Activated CD4-positive, alpha-beta T cell treated with anti-CD3 and anti-CD28 coated beads for 24 hours (primary cell): ENCODE data around the gene ACLY.
A peak's percentile ranks its signal among the peaks of the same experiment; 100 is the strongest.
"Not testable (repeated sequence)": the region's sequence is repeated elsewhere in the genome, so short reads cannot be mapped to it uniquely, and the experiment has no call there.

Experiments
- DNase-seq, 2 donors: peaks; one replicate each; pipeline ENCODE4 v3.0.0-alpha.2; 2020; ENCODE audit warnings: low read depth in 2 of 2

Gene ACLY

DNA sequence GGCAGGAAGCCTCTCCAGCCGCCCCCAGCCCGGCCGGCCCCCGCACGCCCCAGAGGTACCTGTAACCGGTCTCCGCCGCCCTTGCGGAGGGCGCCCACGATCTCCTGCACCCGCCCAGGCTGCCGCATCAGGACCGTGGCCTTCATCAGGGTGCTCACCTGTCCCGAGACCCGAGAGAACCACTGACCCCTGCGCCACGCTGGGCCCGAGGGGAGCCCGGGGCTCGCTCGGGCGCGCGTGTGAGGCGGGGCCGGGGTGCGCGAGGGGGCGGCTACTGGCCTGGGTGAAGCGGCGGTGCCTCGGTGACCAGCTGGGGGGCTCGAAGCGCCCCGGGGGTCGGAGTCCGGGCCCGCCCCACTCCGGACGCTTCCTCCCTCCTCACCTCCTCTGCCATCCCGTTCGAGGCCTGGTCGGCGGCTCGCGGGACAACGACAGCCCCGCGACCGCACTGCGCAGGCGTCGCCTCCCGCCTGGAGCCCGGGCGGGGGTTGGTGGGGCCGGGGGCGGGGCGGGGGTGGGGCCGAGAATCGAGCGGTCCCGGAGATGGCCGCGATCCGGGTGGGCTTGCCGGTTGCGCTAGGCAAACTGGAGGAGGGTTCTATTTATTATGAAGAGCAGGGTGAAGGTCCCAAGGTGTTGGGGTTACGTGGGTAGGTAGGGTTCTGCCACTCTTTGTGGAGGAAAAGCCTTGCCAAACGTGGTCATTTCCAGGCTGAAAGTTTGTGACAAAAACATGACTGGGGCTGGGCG lies 82.8 kb downstream of the ACLY start, which contains the start of gene NT5C3B:
NT5C3B (minus strand) TSS at position 433 of the 750 bp plus-strand sequence; CDS start at position 394, 39 bp downstream.
- DNase-seq = peak; percentile 41 to 42

DNA sequence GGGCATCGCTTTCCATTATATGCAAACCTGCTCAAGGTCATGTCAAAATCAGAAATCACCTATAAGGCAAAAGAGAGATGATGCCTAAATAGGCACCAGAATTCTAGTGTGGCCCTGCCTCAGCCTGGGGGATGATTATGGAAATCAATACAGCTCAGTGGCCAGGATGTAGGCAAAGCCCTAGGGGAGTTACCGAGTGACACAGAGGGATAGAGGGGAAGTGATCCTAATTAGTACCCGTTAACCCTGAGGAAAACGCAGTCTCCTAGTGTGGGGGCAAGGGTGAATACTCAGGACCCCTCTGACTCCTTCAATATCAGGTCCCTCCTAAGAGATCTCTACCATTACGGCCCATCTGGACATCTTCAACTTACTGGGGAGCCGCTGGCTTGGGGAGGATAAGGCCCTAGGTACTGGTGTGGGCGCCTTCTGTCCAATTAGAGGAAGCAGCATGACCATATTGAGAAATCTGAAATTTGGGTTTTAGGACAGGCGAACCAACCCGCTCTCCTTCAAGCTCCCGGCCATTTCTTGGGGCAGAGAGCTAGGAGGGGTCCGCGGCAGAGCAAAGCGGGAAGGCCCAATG lies 83.4 kb downstream of the ACLY start:
- no peak for DNase-seq

DNA sequence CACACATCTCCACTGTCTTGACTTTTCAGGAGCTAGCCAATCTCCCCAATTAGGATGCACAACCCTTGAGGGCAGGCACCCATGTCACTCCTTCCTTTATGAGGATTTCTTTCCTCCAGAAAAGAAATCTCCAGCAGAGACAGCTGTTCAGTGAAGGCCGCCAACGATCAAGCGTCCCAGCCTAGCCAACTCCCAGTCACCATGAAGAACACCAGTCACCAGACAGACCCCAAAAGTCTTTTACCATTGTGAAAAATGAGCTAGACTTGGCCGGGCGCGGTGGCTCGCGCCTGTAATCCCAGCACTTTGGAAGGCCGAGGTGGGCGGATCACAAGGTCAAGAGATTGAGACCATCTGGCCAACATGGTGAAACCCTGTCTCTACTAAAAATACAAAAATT lies 88.8 kb downstream of the ACLY start:
- DNase-seq = not testable (repeated sequence)

GRCh38 chr17:41825175-41825845 lies 93.4 kb downstream of the ACLY start:
- no peak for DNase-seq

DNA sequence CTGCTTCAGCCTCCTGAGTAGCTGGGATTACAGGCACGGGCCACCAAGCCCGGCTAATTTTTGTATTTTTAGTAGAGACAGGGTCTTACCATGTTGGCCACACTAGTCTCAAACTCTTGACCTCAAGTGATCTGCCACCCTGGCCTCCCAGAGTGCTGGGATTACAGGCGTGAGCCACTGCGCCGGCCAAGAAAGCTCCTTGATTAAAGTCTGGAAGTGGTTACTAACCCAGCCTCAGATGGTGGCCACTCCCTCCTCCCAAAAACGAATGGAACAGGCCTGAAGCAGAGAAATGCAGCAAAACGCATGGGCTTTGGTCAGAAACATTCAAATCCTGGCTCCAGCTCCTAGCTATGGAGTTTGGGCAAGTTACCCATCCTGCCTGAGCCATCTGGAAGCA lies 94.7 kb downstream of the ACLY start:
- DNase-seq = no peak

GRCh38 chr17:41823580-41823979 lies 95.2 kb downstream of the ACLY start:
- no peak for DNase-seq

- DNase-seq = no peak
Observed at GRCh38 chr17:41823141-41823524, 95.6 kb downstream of the ACLY start.

- DNase-seq = no peak
Observed at GRCh38 chr17:41822216-41823140, 96.3 kb downstream of the ACLY start.

GRCh38 chr17:41821776-41822175 lies 97.0 kb downstream of the ACLY start:
- no peak for DNase-seq

GRCh38 chr17:41818024-41818423 lies 100.7 kb downstream of the ACLY start:
- no peak for DNase-seq
